Activated CD8-positive, alpha-beta memory T cell treated with anti-CD3 and anti-CD28 coated beads, Interleukin-2, amount 50 U/mL, for 24 hours (primary cell): Measurements from ENCODE around the gene RASA3.
"Not testable (repeated sequence)": the region's sequence is repeated elsewhere in the genome, so short reads cannot be mapped to it uniquely, and the experiment has no call there.

ENCODE experiments used
- DNase-seq: peaks from one replicate; pipeline ENCODE4 v3.0.0-alpha.2; 2020; ENCODE audit errors: extremely low read depth

Gene RASA3

DNA sequence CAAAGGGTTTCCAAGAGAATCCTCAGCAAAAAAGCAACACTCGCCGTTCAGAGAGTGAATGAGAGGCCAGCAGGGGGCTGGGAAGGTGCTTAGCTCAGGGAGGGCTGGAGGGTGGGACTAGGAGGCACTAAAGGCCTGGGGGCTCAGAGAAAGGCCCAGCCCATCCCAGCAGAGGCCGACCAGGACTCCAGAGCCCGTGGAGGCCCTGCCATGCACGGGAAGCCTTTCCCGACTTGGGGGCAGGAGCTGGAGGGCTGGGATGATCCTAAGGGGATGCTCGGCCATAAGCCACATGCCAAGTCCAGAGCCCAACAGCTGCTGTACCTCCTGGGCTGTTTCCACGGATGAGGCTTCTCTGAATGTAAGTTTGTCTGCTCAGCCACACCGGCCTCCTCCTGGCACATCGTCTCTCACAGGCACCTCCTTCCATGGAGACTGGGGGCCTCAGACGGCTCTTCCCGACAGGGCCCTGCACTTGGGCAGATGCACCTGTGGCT lies 19.5 kb downstream of the RASA3 start:
- DNase-seq, result no peak

GRCh38 chr13:114112231-114112825 lies 20.1 kb downstream of the RASA3 start:
- no peak for DNase-seq

GRCh38 chr13:114111577-114111976 lies 20.8 kb downstream of the RASA3 start:
- DNase-seq, result no peak

- DNase-seq, result not testable (repeated sequence)
Measured at GRCh38 chr13:114110830-114111189, 21.6 kb downstream of the RASA3 start.

DNA sequence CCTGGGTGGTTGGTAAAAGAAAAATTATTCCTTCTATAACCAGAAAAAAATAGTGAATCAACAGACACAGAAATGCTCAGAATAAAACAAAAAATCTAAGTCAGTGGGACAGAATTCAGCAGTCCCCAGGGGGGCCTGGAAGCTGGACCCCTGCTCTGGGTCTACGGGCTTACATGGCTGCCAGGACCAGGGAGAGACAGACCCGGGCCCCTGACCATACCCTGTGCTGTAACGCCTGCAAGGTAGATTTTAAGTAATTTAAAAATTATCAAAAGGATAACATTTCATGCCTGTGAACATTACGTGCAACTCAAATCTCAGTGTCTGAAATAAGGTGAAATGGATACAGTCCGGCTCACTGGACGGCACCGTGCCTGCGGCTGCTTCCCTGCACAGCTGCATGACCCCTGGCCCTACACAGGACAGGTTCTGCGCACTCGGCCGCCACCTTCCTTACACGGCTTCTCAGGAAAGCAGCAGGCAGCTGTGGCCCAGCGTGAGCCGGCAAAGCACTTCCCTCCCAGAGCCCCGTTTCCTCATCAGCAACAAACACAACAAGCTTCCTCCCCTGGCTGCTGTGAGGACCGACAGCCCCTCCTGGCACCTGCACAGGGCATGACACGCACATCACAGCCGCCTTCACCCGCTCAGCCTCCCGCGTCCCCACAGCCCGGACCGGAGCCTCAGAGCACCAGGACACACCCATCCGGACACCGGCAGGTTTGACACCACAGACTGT lies 22.2 kb downstream of the RASA3 start:
- DNase-seq, result peak; percentile 41

- no peak for DNase-seq
Measured at GRCh38 chr13:114109641-114110041, 22.8 kb downstream of the RASA3 start.

- no peak for DNase-seq
Measured at GRCh38 chr13:114108894-114109293, 23.5 kb downstream of the RASA3 start.

GRCh38 chr13:114108141-114108761 lies 24.2 kb downstream of the RASA3 start:
- no peak for DNase-seq

- no peak for DNase-seq
Measured at GRCh38 chr13:114107686-114108081, 24.7 kb downstream of the RASA3 start.

DNA sequence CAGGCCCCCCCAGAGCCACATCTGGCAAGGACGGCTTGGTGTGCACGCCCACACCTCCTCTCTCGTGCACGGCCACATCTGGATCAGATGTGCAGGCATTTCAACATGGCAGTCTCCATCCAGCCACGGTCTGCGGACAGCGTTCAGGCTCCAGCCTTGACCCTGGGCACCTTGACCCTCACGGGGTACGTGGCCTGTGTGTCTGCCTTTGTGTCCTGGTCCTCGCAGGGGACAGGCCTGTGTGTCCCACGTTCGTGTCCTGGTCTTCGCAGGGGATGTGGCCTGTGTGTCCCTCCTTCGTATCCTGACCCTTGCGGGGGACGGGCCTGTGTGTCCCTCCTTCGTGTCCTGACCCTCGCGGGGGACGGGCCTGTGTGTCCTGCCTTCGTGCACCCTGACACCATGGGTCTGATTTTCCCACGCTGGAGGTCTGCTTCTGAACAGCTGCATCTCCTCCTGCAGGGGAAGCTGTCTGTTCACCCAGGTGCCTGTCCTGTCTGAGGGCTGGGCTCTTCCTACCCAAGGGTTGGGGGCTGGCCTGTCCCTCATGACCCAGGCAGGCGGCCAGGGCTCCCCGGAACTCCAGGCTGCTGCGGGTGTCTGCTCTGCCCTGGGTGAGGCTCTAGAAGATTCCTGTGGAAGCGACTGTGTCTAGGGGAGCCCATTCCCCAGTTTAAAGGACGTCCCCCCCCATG lies 25.3 kb downstream of the RASA3 start:
- DNase-seq, result no peak

DNA sequence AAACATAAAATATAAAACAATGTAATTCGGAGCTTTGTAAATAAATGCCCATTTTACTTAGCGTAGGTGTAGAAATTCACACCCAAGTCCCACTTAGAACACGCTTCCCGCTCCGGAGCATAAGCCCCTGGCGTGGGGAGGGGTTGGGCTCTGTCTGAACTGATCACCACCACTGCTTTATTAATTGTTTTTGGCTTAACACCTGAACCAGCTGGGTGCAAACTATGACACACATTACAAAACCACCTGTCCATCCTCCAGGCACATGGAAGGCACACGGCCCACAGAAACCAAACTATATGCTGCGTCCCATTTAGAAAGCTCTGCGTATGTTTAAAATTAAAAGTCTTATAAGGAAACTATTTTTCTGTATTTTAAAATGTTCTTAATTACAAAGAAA lies 25.9 kb downstream of the RASA3 start:
- DNase-seq, result no peak

GRCh38 chr13:114105521-114106225 lies 26.8 kb downstream of the RASA3 start:
- DNase-seq, result no peak

GRCh38 chr13:114104655-114105520 lies 27.5 kb downstream of the RASA3 start:
- no peak for DNase-seq

- DNase-seq, result no peak
Measured at GRCh38 chr13:114103801-114104654, 28.4 kb downstream of the RASA3 start.

DNA sequence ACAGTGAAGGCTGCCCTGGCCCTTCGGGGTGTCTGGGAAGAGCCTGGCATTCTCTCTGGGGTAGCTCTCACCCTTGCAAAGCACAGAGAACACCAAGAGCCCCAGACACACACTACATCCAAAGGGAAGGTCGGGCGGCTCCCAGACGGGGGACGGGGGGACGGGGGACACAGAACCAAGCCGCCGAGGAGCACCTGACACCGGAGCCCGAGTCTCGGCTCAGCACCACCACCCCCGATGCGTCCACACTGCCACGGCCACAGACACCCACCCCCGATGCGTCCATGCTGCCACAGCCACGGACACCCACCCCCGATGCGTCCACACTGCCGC lies 29.2 kb downstream of the RASA3 start:
- DNase-seq, result not testable (repeated sequence)

- no peak for DNase-seq
Measured at GRCh38 chr13:114102521-114103288, 29.7 kb downstream of the RASA3 start.

DNA sequence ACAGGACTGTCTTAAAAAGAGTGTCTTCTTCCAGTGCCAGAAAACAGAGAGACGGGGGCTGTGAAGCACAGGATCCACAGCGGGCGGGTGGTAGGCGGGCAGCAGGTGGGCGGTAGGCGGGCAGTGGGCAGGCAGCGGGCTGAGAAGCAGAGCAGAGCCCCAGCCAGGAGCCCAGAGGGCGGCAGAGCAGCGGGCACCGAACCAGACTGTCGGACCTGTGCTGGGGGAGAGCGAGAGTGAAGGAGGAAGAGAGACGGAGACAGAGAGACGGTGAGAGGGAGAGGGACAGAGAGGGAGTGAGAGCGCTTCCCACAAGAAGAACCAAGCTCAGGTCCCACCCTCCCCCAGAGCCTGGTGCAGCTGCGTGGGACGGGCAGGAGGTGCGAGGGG lies 30.3 kb downstream of the RASA3 start:
- no peak for DNase-seq

GRCh38 chr13:114101358-114102130 lies 30.9 kb downstream of the RASA3 start:
- no peak for DNase-seq
